Measurements from ENCODE around the gene CGNL1.

CGNL1 gene

GRCh38 chr15:57549935-57550334 lies 173.6 kb downstream of the CGNL1 start:
- no peak for TF ChIP-seq CTCF (IDR thresholded peaks at IDR 0.05; ENCODE audit: low read depth, low read length)
- H3K4me3 ChIP-seq (ENCODE audit: low read depth, low read length): no peak overlapping the region

GRCh38 chr15:57550640-57551039 lies 174.3 kb downstream of the CGNL1 start:
- no peak for TF ChIP-seq CTCF (IDR thresholded peaks at IDR 0.05; ENCODE audit: low read depth, low read length)
- H3K4me3 ChIP-seq (ENCODE audit: low read depth, low read length): no peak overlapping the region

- H3K4me3 ChIP-seq (ENCODE audit: low read depth, low read length): no peak overlapping the region
- TF ChIP-seq CTCF (IDR thresholded peaks at IDR 0.05; ENCODE audit: low read depth, low read length): no peak
These were observed 175.7 kb downstream of the CGNL1 start for GRCh38 chr15:57551715-57552677.

- no peak overlapping the region for H3K4me3 ChIP-seq (ENCODE audit: low read depth, low read length)
- no peak for TF ChIP-seq CTCF (IDR thresholded peaks at IDR 0.05; ENCODE audit: low read depth, low read length)
These were observed 176.5 kb downstream of the CGNL1 start for GRCh38 chr15:57552678-57553334.

GRCh38 chr15:57553526-57553925 lies 177.2 kb downstream of the CGNL1 start:
- TF ChIP-seq CTCF (IDR thresholded peaks at IDR 0.05; ENCODE audit: low read depth, low read length): no peak
- H3K4me3 ChIP-seq (ENCODE audit: low read depth, low read length): no peak overlapping the region

- no peak overlapping the region for H3K4me3 ChIP-seq (ENCODE audit: low read depth, low read length)
- TF ChIP-seq CTCF (IDR thresholded peaks at IDR 0.05; ENCODE audit: low read depth, low read length): no peak
These were observed 177.9 kb downstream of the CGNL1 start for GRCh38 chr15:57554063-57554811.
